ENCODE results near the gene GLB1L3.

GRCh38 chr11:134355136-134355535, 79.0 kb downstream of the GLB1L3 start:
- TF ChIP-seq EZH2 (IDR thresholded peaks at IDR 0.05; ENCODE audit: borderline replicate concordance) (no peak), CTCF (IDR thresholded peaks at IDR 0.05; ENCODE audit: poor library complexity) (no peak)

Data from hepatocyte (in vitro differentiated cells).